HG02973 (cell line): ENCODE results near the gene RNF40.
A peak's percentile ranks its signal among the peaks of the same experiment; 100 is the strongest.

Experiments used
- ATAC-seq: cut with Tn5 transposase; IDR thresholded peaks from one replicate; pipeline ENCODE4 v1.9.1; 2021; ENCODE audit warnings: moderate library complexity; ENCODE audit not compliant: unreplicated experiment

Gene RNF40

GRCh38 chr16:30740364-30741251 is 21.5 kb upstream of the RNF40 start:
- no peak for ATAC-seq

GRCh38 chr16:30741461-30741914 is 20.6 kb upstream of the RNF40 start:
- no peak for ATAC-seq

GRCh38 chr16:30743716-30744115 is 18.4 kb upstream of the RNF40 start:
- no peak for ATAC-seq

- ATAC-seq, result no peak
These were observed 17.9 kb upstream of the RNF40 start for GRCh38 chr16:30744183-30744582.

- ATAC-seq, result no peak
These were observed 17.0 kb upstream of the RNF40 start for GRCh38 chr16:30745082-30745481.

- ATAC-seq, result no peak
These were observed 15.4 kb upstream of the RNF40 start for GRCh38 chr16:30746638-30747175.

GRCh38 chr16:30747331-30747730 is 14.8 kb upstream of the RNF40 start:
- ATAC-seq, result no peak

GRCh38 chr16:30747799-30748633 is 14.1 kb upstream of the RNF40 start, which contains the start of gene PHKG2:
TSS of gene PHKG2 (plus strand) at chr16:30748425. CDS start at chr16:30748821, 396 bp downstream.
- peak; percentile 91 for ATAC-seq

- peak; percentile 10 for ATAC-seq
These were observed 13.3 kb upstream of the RNF40 start for GRCh38 chr16:30748634-30749445.

GRCh38 chr16:30750201-30750600 is 11.9 kb upstream of the RNF40 start:
- no peak for ATAC-seq

- no peak for ATAC-seq
These were observed 11.2 kb upstream of the RNF40 start for GRCh38 chr16:30750876-30751465.

GRCh38 chr16:30753596-30753995 is 8.5 kb upstream of the RNF40 start:
- ATAC-seq, result no peak

- ATAC-seq, result no peak
These were observed 6.0 kb upstream of the RNF40 start for GRCh38 chr16:30755955-30756780.

GRCh38 chr16:30756781-30757100 is 5.4 kb upstream of the RNF40 start:
- ATAC-seq, result no peak

GRCh38 chr16:30757316-30757715 is 4.8 kb upstream of the RNF40 start:
- ATAC-seq, result no peak

- no peak for ATAC-seq
These were observed 3.1 kb upstream of the RNF40 start for GRCh38 chr16:30758988-30759491.

- no peak for ATAC-seq
These were observed 2.0 kb upstream of the RNF40 start for GRCh38 chr16:30760001-30760559.

- no peak for ATAC-seq
These were observed 1.3 kb upstream of the RNF40 start for GRCh38 chr16:30760577-30761426.
